Central memory CD4-positive, alpha-beta T cell (primary cell): ENCODE measurements around the gene PFKFB3.
"Not testable (repeated sequence)": the region's sequence is repeated elsewhere in the genome, so short reads cannot be mapped to it uniquely, and the experiment has no call there.

Source experiments
- DNase-seq: peaks from one replicate; pipeline ENCODE4 v3.0.0; 2022

Gene PFKFB3

GRCh38 chr10:6221971-6222751 lies 19.4 kb downstream of the PFKFB3 start:
- no peak for DNase-seq

- no peak for DNase-seq
Observed at GRCh38 chr10:6222755-6223154, 20.0 kb downstream of the PFKFB3 start.

GRCh38 chr10:6223981-6224380 lies 21.2 kb downstream of the PFKFB3 start:
- DNase-seq, result no peak

- no peak for DNase-seq
Observed at GRCh38 chr10:6224781-6225180, 22.0 kb downstream of the PFKFB3 start.

- DNase-seq, result no peak
Observed at GRCh38 chr10:6225263-6225814, 22.6 kb downstream of the PFKFB3 start.

- DNase-seq, result no peak
Observed at GRCh38 chr10:6226216-6226615, 23.5 kb downstream of the PFKFB3 start.

GRCh38 chr10:6227346-6227745 lies 24.6 kb downstream of the PFKFB3 start:
- DNase-seq, result no peak

GRCh38 chr10:6228010-6228511 lies 25.3 kb downstream of the PFKFB3 start:
- no peak for DNase-seq

- no peak for DNase-seq
Observed at GRCh38 chr10:6228647-6229046, 25.9 kb downstream of the PFKFB3 start.

- DNase-seq, result no peak
Observed at GRCh38 chr10:6229290-6229689, 26.6 kb downstream of the PFKFB3 start.

- DNase-seq, result no peak
Observed at GRCh38 chr10:6229746-6230145, 27.0 kb downstream of the PFKFB3 start.

- DNase-seq, result no peak
Observed at GRCh38 chr10:6230315-6230714, 27.6 kb downstream of the PFKFB3 start.

GRCh38 chr10:6231146-6231545 lies 28.4 kb downstream of the PFKFB3 start:
- no peak for DNase-seq

- no peak for DNase-seq
Observed at GRCh38 chr10:6231730-6232129, 29.0 kb downstream of the PFKFB3 start.

- DNase-seq, result no peak
Observed at GRCh38 chr10:6232225-6232807, 29.6 kb downstream of the PFKFB3 start.

GRCh38 chr10:6232846-6233724 lies 30.4 kb downstream of the PFKFB3 start:
- no peak for DNase-seq

GRCh38 chr10:6233725-6234277 lies 31.1 kb downstream of the PFKFB3 start:
- no peak for DNase-seq

- no peak for DNase-seq
Observed at GRCh38 chr10:6234371-6234770, 31.6 kb downstream of the PFKFB3 start.

GRCh38 chr10:6236349-6237198 lies 33.8 kb downstream of the PFKFB3 start:
- DNase-seq, result no peak

- no peak for DNase-seq
Observed at GRCh38 chr10:6237199-6237530, 34.4 kb downstream of the PFKFB3 start.

GRCh38 chr10:6238587-6239212 lies 36.0 kb downstream of the PFKFB3 start:
- not testable (repeated sequence) for DNase-seq
